GM21576 (cell line): ENCODE results near the gene CASP7.
"Not testable (repeated sequence)": the region's sequence is repeated elsewhere in the genome, so short reads cannot be mapped to it uniquely, and the experiment has no call there.

Source experiments
- ATAC-seq: cut with Tn5 transposase; IDR thresholded peaks from one replicate; pipeline ENCODE4 v1.9.1; 2021; ENCODE audit warnings: mild to moderate bottlenecking, moderate library complexity; ENCODE audit not compliant: unreplicated experiment

The CASP7 gene

DNA sequence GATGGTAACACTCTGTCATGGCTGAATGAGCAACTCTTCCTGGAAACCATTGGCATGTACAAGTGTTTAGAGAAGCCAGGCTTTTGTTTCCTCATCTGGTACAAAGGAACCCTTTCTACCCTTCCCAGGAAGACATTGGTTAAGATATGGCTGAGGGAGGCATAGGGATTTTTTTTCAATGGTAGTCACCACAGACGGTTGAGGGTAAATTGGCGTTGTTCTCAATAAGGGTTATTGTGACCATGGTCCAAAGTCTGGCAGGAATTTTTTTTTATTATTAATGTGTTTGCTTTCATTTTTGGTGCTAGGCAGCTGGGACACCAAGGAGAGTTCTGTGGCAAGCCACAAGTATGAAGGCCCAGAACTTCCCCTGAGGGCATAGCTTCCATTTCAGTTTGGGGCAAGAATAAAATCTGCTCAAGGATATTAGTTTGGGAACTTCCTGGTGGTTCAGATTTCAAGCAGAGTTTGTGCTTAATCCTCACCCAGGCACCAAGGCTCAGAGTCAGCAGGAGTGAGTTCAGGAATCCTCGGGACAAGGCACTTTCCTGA lies 71.5 kb downstream of the CASP7 start, which contains the start of gene PLEKHS1:
Gene PLEKHS1, plus strand, starts transcription at position 502 of the 552 bp plus-strand sequence. CDS start 3,596 bp downstream, outside the sequence.
- ATAC-seq, result no peak

DNA sequence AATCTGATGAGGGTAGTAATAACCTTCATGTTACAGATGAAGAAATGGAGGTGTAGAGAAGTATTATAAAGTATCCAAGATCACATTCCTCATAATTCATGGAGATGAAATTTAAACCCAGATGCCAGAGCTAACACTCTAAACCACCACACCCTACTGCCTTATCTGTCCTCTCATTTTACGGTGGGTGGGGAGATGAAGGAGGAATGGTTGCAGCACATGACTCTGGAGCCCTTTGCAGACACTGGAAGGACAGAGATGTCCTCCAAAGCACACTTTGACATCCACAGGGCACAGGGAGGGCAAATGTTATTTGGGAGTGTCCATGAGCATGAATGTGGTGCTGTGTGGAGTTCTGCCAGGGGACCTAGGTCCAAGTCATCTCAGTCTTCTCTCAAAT lies 72.8 kb downstream of the CASP7 start:
- ATAC-seq, result no peak

DNA sequence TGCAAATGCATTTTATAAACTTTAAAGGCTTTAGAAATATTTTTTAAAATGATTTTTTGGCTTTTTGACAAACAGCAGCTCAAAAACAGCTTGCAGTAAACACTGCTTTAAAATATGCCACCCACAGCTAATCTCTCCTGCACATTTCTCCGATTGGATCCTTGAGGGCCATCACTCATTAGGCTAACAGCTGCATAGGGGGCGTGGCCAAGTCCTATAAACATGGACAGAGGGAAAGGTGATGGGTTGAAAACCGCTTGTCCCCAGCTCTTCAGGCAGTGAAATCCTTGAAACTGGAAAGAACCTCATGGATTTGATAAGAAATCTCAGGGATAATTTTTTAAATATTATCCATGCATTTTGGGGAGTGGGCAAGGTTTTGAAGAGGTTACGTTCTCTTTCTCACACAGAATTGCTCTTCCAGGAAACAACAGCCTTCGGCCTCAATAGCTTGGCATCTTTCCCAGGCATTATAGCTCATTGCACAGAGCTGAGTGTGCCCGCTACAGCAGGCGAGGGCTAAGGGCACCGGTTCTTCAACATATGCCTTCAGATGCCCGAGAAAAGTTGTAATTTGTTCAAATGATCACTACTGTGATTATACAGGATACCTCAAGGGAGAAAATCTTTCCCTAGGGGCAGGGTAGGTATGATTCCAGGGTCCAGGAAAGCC lies 73.4 kb downstream of the CASP7 start:
- no peak for ATAC-seq

DNA sequence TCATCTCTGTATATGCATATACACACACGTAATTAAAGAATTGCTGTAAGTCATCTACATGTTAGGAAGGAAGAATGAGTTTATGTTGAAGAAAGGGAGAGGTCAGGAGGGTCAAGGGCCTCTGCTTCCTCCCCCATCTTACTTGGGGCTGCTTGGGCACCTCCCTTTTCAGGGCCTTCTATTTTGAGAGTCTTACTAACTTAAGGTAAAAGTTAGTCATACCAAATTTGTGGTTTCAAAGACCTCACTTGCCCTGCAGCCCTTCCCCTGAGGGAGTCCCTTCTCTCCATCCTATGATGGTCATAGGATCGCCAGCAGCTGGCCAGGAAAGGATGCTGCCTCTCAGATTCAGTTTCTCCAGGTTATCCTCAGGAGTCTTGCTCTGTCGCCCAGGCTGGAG lies 74.4 kb downstream of the CASP7 start:
- ATAC-seq, result no peak

GRCh38 chr10:113754768-113755167 lies 75.1 kb downstream of the CASP7 start:
- no peak for ATAC-seq

DNA sequence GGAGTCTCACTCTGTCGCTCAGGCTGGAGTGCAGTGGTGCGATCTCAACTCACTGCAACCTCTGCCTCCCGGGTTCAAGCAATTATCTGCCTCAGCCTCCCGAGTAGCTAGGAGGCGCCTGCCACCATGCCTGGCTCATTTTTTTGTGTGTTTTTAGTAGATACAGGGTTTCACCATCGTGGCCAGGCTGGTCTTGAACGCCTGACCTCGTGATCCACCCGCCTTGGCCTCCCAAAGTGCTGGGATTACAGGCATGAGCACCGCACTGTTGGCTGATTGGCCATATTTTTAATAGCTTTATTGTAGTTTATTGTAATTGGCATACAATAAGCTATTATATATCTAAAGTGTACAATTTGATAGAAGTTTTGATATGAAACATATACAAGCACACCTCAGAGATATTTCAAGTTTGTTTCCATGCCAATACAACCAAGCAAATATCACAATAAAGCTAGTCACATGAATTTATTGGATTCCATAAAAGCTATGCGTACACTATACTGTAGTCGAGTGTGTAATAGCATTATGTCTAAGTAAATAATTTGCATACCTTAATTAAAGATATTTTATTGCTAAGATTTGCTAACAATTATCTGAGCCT lies 77.3 kb downstream of the CASP7 start:
- ATAC-seq, result no peak

- no peak for ATAC-seq
Measured at GRCh38 chr10:113762083-113762482, 82.4 kb downstream of the CASP7 start.

GRCh38 chr10:113764582-113764981 lies 84.9 kb downstream of the CASP7 start:
- ATAC-seq, result no peak

GRCh38 chr10:113765910-113766309 lies 86.2 kb downstream of the CASP7 start:
- no peak for ATAC-seq

DNA sequence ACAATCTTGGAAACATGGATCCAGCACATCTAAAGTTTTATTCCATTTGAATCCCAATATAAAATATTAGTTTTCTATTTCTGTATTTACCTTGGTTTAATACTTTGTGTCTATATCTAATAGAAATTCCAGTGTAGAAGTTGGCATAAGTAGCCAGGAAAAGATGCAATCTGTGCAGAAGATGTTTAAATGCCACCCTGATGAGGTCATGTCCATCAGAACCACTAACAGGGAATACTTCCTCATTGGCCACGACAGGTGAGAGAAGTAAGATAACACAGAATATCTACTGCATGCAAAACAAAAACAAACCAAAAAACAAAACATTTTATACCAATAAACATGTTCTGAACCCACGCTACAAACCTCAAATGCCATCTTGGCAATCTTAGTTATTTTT lies 87.5 kb downstream of the CASP7 start:
- ATAC-seq, result no peak

DNA sequence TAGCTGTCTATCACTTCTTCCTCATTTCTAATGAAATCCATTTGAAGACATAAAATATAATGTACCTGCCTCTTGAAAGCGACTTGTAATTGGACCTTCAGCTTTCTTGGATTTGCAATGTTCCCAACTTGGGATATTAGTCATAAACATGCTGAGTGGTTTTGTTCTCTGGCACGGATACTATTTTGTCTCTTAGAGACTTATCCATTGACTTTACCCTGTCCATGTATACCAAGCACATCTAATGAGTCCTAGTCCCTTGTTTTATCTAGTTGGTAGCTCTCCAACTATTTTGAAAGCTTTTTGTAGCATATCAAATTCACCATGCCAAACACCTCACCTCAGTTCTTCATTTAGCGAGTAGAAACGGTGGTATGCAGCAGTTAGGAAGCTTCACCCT lies 90.6 kb downstream of the CASP7 start:
- no peak for ATAC-seq

DNA sequence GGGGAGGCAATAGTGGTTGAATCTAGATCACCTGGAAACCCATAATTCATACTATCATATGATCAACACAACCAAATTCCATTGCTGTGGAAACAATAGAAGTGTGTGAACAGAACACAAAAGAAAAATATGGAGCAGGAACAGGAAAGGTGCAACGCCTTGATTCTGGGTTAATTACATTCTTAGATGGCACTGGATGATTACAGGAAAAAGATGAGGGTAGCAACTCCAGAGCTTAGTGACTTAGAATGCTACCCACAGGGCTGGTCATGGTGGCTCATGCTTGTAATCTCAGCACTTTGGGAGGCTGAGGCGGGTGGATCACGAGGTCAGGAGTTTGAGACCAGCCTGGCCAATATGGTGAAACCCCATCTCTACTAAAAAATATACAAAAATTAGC lies 91.4 kb downstream of the CASP7 start:
- not testable (repeated sequence) for ATAC-seq

DNA sequence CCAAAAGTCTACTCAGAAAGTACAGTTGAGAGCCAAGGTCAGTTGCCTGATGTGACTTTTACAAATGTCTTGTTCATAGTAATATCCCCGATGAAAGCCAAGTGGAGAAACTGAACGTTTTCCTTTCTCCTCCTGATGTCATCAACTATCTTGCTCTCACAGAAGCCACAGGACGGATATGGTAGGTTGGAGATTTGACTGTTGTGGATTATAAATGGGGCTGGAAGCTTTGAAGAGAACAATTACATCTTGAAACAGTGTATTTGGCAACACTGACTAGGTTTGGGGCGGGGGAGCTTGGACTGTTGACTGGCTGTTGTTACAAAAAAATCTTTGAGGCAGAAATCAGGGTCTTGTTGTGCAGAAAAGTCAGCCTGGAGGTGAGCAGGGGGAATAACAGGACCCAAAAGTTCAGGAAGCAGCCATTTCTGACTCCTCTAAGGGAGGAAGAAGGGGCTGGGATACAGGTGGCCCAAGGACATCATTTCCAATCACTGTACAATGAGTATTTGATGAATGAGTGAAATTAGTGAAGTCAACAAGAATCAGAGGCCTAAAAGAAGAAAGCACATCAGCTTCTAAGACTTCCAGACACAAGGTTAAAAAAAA lies 96.1 kb downstream of the CASP7 start:
- no peak for ATAC-seq

- ATAC-seq, result no peak
Measured at GRCh38 chr10:113776553-113776952, 96.8 kb downstream of the CASP7 start.
